Myocyte (in vitro differentiated cells): ENCODE measurements around the gene RAB11FIP2. TPM values are rescaled to one million over a fixed set of nuclear protein-coding genes. Genes with fewer than 3 reads are reported as not detected.
"Not testable (repeated sequence)": the region's sequence is repeated elsewhere in the genome, so short reads cannot be mapped to it uniquely, and the experiment has no call there.

ENCODE experiments used
- DNase-seq: peaks from one replicate; pipeline ENCODE4 v3.0.0-alpha.2; 2012; ENCODE audit warnings: low read depth
- polyA plus RNA-seq: library from polyadenylated mRNA; unstranded; fragments of >200 nt; gene quantifications from one replicate; pipeline ENCODE4 v1.2.1, GENCODE V29; 2012; ENCODE audit warnings: missing spikeins
- total RNA-seq: library from RNA; depleted of rRNA; stranded (reverse); fragments of >200 nt; gene quantifications from 2 replicates; pipeline ENCODE4 v1.2.3, GENCODE V29; 2014

Gene RAB11FIP2, protein sequence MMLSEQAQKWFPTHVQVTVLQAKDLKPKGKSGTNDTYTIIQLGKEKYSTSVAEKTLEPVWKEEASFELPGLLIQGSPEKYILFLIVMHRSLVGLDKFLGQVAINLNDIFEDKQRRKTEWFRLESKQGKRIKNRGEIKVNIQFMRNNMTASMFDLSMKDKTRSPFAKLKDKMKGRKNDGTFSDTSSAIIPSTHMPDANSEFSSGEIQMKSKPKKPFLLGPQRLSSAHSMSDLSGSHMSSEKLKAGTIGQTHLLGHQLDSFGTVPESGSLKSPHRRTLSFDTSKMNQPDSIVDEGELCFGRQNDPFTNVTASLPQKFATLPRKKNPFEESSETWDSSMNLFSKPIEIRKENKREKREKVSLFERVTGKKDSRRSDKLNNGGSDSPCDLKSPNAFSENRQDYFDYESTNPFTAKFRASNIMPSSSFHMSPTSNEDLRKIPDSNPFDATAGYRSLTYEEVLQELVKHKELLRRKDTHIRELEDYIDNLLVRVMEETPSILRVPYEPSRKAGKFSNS
- 17.3 and 36.1 TPM in 2 replicates for total RNA-seq
- polyA plus RNA-seq = 5.7 TPM

DNA sequence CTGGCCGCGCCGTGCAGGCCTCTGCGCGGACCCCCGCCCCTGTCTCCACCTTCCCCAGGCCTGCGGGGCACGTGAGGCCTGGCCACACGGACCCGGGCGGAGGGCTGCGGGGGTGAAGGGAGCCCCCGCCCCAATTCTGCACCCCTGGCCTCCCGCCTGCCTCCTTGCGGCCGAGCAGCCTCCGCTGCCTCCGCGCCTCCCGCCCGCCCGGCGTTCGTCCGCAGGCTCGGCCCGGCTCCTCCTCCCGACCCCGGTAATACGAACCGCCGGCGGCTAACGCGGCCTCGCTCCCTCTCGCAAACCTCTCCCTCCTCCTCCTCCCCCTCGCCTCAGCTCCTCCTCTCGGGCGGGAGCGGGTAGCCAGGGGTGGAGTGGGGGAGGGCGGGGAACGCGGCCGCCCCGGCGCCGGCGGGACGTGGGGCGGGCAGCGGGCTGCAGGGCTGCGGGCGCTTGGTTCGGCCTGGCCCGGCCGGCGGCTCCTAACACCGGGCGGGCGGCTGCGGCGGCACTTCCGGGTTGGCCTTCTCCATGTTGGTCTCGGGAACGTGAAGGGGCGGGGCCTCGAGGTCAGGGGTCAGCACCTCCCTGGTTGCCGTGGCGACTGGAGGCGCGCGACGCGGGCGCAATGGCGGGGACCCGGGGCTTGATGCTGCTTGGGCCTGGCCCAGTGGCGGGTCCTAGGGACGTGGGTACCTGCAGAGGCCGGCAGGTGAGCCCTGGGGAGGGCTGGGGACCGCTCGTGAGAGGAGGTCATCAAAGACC is at the start of gene RAB11FIP2:
Gene RAB11FIP2, minus strand, starts transcription at position 547 of the 762 bp plus-strand sequence. CDS start 778 bp downstream, outside the sequence.
- peak; percentile 94 for DNase-seq

DNA sequence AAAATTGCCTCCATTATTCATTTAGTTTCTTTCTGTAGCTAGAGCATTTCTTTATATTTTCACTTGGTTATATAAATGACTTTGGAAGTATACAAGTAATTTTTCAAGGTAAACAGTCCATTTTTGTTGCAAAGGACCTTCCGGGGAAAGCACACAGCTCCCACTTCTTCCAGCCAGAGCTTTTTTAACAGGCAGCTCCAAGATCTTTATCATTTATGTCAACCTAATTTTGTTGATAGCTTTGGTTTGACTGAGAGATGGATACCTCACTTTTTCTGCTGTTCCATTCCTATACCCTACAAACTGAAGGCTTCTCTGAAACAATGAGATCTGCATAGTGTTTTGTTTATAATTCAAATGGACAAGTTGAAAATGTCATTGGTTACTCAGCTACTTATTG is 49.3 kb upstream of the RAB11FIP2 start:
- DNase-seq = no peak

DNA sequence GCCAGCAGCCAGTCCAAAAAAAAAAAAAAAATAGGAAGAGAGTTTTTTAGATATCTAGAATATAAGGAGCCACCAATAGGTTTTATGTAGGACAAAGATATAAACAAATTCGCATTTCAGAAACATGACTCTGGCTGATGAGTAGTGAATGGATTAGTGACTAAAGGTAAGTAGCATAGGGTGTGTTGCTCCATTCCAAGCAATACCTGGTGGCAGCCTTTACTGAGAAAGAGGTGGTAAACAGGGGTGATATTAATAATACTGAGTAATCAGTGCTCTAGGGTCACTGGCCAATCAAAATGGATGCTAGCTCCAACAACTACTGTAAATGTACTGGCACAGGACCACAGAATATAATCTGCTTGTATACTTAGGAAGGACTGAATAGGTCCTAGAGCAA is 45.5 kb upstream of the RAB11FIP2 start:
- no peak for DNase-seq

DNA sequence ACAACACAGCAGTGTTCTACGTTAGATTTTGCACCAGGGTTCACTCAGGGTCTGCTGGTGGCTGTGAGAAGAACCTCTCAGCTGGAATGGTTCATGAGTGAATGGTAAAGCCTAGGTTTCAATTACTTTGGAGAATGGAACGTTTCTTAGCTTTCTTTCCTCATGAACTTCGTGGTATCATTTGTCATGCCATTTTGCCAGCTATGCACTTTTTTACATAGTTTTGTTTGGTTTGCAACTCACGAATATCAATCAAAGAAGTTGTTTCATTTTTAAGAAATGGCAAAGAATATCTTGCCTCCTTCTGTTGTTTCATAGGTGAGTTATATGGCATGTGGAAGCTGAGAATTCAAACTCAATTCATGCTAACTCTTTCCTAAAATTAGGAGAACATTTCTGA is 34.1 kb upstream of the RAB11FIP2 start:
- no peak for DNase-seq

DNA sequence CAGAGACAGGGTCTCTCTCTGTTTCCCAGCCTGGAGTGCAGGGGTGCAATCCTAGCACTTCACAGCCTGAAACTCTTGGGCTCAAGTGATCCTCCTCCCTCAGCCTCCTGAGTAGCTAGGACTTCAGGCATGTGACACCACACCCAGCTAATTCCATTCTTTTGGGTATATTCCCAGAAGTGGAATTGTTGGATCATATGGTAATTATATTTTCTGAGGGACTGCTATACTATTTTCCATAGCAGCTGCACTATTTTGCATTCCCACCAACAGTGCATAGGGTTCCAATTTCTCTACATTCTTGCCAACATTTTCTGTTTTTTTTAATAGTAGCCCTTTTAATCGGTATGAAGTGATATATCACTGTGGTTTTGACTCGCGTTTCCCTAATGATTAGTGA is 30.0 kb upstream of the RAB11FIP2 start:
- DNase-seq = no peak

DNA sequence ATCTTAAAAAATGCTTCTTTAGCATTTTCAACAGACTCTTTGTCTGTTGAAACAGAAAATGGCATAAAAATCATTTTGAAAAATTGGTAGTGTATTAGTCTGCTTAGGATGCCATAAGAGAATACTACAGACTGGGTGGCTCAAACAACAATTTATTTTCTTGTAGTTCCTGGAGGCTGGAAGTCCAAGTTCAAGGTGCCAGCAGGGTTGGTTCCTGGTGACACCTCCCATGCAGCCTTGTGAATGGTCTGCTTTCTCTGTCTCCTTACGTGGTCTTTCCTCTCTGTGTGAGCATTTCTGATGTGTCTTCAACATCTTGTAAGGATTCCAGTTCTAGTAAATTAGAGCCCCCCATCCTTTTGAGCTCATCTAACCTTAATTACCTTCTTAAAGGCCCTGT is 26.1 kb upstream of the RAB11FIP2 start:
- DNase-seq = no peak

DNA sequence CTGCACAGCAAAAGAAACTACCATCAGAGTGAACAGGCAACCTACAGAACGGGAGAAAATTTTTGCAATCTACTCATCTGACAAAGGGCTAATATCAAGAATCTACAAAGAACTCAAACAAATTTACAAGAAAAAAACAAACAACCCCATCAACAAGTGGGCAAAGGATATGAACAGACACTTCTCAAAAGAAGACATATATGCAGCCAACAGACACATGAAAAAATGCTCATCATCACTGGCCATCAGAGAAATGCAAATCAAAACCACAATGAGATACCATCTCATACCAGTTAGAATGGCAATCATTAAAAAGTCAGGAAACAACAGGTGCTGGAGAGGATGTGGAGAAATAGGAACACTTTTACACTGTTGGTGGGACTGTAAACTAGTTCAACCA is 20.6 kb upstream of the RAB11FIP2 start:
- DNase-seq = not testable (repeated sequence)

DNA sequence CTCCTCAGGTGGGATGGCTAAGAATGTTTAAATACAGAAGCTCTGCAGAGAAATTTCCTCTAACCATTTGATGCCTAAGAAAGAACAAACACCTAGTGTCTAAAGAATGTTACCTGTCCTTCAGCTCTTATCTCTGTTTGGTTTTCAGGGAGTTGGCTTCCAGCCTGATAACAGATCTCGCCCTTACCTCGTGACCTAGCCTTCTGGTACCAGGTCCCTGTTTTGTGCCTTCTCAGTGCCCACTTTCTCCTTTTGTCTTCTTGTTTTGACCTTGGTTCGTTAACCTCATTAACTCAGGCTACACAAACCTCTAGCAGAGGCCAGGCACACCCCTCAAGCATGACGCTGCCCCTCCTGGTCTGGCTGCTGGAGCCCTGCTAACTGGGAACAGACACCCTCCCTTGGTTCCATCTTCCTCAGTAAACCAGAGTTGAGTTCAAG is 16.1 kb upstream of the RAB11FIP2 start:
- DNase-seq = no peak

DNA sequence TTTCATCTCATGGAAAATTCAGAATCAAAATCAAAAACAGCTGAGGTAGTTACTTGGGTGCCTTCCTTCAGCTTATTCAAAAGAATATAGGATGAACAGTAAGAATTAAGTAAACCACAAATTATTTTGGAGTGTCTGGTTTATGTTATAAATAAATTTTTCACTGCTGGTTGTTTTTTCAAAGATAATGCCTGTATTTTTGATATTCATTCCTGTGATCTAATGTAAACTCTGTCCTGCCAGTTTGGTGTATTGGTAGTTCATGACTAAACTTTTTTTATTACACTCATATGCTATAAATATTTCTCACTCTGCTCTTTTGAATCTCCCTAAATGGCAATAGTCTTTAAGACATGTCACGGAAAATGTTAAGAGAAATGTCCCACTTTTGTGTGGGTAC is 11.6 kb upstream of the RAB11FIP2 start:
- no peak for DNase-seq

DNA sequence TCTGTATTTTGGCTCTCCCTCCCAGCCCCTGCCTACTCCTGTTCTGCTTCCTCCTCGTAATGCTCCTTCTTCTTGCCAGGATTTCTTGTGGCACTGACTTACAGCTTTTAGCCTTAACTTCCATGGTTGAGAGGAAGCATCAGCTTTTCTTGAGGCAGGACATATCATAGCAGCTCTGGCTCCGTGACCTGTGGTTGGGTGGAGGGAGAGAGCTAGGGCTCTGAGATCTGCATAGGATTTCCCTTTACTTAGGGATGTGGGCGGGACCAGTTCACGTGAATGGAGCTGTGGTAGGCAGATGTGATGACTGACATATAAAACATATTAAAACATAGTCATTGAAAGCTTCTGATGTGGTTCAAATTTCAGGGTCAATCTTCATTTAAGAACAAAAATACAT is 10.6 kb upstream of the RAB11FIP2 start:
- DNase-seq = no peak

DNA sequence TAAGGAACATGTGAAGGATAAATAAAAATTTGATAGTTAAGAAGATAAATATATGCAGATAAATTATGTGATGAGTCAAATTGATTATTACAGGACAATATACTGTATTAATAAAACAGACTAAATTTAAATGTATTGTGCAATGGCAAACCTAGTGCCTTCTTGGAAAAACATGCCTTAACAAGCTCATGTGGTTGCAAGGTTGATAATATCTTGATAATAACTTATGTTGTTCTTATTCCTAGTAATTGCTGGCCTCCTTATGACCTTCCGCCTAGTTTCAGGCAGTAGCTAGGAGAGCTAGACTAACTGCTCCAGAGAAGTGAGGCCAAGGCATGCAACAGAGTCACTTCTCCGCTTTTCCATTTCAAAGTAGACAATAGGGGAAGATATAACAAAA is 7.6 kb upstream of the RAB11FIP2 start:
- no peak for DNase-seq

DNA sequence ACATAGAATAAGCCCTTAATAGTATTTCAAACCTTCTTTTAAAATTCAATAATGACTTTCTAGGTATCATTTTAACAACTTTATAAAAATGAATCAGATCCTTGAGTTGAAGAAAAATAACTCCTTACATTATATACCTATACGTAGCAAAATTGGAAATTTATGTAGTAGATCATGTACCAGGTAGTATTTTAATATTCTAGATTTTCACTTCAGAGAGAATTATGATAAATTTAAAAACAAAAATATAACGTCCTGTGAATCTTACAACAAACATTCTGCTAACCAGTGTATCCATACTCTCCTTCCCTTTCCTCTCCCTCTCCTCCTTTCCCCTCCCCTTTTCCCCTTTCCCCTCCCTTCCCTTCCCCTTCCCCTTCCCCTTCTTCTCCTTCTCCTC is 6.1 kb upstream of the RAB11FIP2 start:
- no peak for DNase-seq

DNA sequence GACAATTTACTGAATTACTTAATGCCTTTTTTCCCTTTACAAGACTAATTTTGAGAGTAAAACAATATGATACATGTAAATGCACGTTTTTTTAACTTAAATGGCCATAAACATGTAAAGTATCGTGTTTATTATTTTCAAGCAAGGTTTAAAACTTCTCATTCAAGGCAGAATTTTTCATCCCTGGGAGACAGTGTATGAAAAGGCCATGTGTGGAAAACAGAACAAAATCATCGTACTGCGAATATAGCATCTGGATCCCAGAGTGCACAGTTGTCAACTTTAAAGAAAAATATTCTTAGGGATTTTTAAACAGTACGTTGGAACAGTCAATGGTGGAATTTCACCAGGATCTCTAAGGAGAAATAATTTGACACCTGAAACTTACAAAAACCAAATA is 1.1 kb upstream of the RAB11FIP2 start:
- no peak for DNase-seq

DNA sequence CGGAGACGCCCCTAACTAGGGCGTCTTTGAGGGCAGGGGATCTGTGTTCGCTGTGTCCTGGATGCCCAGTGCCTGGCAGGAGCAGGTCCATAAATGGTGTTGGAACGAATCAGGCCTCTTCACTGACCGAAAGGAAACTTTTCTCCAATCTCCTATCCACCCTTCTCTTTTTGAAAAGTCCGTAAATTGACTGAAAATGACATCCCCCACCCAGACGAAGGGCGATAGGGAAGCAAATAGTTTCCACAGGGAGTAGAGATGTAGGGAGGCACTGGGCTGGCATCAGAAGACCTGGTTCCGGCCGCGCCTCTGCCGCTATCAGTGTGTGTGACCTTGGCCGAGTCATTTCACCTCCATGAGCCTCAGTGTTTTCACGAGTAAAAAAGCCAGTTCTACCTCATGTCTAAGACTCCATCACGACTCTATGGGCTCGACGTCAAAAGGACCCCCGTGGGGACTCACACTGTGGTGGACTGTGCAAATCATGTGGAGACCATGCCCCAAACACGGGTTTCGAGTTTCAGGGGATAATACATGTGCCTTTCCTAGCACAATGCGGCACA is 497 bp upstream of the RAB11FIP2 start:
- no peak for DNase-seq

DNA sequence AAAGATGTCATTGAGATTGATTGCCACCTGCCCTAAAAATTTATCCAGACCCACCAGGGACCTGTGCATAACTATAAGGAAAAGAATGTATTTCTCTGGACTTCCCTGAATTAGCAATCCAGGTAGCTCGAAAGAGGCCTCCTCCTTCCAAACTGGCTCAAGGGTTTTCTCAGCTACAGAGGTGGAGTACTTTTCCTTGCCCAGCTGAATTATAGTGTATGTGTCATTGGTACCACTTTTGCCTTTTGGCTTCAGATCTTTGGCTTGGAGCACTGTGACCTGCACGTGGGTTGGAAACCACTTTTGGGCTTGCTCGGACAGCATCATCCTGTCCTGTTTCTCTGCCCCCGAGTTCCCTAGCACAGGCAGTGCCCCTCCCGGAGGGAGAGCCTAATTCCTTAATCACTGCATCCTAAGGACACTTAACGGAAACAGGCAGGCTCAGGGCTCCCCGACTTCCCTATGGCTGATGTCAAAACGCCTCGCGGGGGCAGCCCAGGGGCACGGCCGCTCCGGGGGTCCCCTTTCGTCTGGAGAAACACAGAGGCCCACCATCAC is 825 bp downstream of the RAB11FIP2 start:
- peak; percentile 60 for DNase-seq

DNA sequence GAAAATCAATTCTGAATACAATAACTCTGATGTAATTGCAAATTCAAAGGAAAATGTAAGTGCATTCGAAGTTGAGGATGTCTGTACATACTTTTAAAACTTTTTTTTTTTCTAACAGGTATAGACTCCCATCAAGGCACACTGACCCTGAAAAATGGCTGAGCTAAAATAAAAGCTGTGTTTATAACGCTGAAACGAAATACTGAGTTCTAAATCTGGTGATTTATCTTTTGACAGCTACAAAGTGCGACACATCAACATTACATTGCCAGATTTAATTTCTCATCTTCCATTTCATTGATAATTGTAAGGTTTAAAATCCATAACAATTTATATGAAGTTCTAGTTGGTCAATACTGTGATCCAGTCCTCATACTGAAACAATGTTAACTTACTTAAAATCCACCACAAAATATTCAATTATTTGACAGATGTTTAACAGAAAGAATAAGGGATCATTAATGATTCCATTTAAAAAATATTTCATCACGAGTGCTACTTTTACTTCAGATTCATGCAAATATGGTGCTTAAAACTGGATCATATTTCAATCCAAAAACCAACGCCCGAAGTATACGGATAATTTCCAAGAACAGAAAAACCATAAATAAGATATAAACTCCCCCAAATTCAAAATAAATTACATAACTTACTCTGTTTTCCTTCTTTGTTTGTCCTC is 1.4 kb downstream of the RAB11FIP2 start:
- no peak for DNase-seq

DNA sequence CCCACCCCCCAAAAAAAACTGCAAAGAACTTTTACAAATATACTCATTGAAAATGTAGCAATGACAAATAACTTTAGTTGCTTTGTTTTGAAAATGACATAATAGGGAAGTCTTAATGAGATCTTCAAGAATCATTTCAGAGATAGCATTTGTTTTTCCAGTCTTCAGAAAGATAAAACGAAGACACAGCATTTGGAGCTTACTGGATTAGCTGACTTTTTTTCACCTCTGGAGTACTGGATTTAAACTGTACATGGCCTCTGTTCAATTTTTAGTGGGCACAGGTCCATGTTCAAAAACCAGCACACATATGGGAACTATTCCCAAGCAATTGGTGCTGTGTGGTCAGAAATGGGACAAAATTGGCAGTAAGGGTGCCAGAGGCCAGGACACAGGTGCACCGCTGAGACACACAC is 3.9 kb downstream of the RAB11FIP2 start:
- peak; percentile 13 for DNase-seq

DNA sequence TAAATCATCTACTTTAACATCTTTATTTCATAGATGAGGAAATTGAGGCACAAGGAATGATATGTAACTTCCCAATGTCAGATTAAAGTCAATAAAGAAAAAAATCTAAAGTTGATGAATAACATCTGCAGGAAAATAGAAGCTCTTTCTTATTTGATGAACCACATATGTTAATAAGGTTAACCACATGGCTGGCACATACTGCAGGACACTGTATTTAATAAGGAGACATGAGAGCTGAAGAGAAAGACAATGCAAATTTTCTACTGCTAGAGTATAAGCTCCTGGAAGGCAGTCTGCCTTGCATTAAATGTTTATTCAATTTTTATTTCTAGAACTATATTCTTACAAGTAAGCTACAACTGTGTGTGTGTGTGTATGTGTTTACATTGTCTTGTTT is 4.4 kb downstream of the RAB11FIP2 start:
- no peak for DNase-seq

DNA sequence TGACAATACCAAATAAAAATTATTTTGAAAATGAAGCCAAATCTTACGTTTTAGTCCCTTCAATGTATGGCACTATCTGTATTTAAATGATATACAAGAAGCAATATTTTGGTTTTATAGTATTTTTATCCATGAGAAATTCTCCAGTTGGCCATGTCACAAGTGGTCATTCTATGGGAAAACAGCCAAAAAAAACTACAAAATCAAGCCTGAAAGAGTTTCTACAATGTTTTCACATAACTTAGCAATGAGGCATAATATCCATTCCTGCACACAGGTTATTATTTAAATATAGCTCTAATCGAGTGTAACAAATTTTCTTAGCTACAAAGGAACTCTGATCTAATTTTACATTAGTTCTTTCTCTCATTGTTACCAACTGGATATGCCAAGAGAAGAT is 5.4 kb downstream of the RAB11FIP2 start:
- DNase-seq = peak; percentile 30

DNA sequence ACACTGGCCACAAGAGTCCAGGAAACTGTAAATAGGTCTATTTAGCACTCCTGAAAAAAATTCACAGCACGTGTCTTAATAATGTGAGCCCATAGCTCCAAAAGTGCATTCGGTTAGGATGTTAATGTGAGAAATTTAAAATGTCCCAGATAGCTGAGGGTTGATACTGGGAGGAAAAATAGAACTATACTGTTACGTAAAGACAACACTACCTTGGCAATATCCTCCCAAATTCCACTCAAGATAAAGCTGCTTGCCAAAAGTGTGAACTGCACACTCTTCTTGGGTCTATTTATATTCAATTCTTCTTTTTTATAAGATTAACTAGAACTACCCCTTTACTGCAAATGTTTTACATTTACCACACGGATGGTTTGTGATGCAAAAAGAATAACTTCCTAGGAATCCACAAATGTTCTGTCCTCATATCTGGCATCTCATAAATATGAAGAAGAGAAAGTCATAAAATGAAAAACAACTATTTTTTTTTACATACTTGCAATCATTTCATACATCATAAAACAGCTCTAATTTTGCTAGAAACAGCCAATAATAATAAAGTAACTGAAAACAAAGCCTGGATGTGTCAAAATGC is 10.4 kb downstream of the RAB11FIP2 start:
- no peak for DNase-seq
